ENCODE results near the gene ST7L. TPM values are rescaled to one million over a fixed set of nuclear protein-coding genes. Genes with fewer than 3 reads are reported as not detected.

Gene ST7L
- polyA plus RNA-seq, 2 of the 4 experiments (the other 2 are of a cell fraction) = 10.5 to 10.8 TPM

GRCh38 chr1:112538883-112539282, 80.1 kb downstream of the ST7L start:
- FAIRE-seq (no peak), ATAC-seq (no peak), DNase-seq (ENCODE audit: low read depth in 1 of 2, low spot score in 1 of 2) (no peak)
- H3K4me3 ChIP-seq = no peak overlapping the region
- ChIA-PET CTCF (interaction anchor here (3.5 kb wide), 1 partner anchor 37 kb away, joined by 10 read pairs; no protein-coding TSS in a partner anchor), POLR2A (no interaction called here)
- no peaks in the 10 kb centered on the region for H3K9me3 ChIP-seq
- H3K27ac ChIP-seq = no peak overlapping the region
- peaks cover 9% of the 10 kb centered on the region for H3K4me1 ChIP-seq
- H3K4me2 ChIP-seq = no peak overlapping the region
- 82% methylated on average over 3 of the region's 3 CpGs for WGBS (ENCODE audit: missing lambda C conversion rate)
- TF ChIP-seq MAFK (IDR thresholded peaks at IDR 0.05; ENCODE audit: partially characterized antibody) (no peak), EHMT2 (IDR thresholded peaks at IDR 0.05; ENCODE audit: low read depth) (no peak), HOXB5 (CRISPR knock-in tag; IDR thresholded peaks at IDR 0.05) (no peak), CHD4 (IDR thresholded peaks at IDR 0.05; ENCODE audit: borderline replicate concordance) (no peak)

GRCh38 chr1:112537456-112537855, 81.5 kb downstream of the ST7L start:
- H3K9me3 ChIP-seq = no peaks in the 10 kb centered on the region
- no peaks in the 10 kb centered on the region for H3K4me1 ChIP-seq
- no peak overlapping the region for H3K27ac ChIP-seq
- H3K4me3 ChIP-seq = no peak overlapping the region
- ChIA-PET POLR2A (no interaction called here), CTCF (interaction anchor here (0.7 to 3.5 kb wide), 4 partner anchors 10 to 147 kb away, joined by 3 to 10 read pairs (median 3); partner anchors contain the start of gene WNT2B)
- FAIRE-seq = no peak
- ATAC-seq = no peak
- TF ChIP-seq CEBPB (IDR thresholded peaks at IDR 0.05) (no peak), PHF8 (IDR thresholded peaks at IDR 0.05; ENCODE audit: borderline replicate concordance, low read depth) (no peak), POLR2A (IDR thresholded peaks at IDR 0.05; ENCODE audit: low read length) (no peak), NFE2L2 (conservative IDR thresholded peaks at IDR 0.05; ENCODE audit: low read length) (no peak), CHD4 (IDR thresholded peaks at IDR 0.05; ENCODE audit: borderline replicate concordance) (no peak), E2F6 (IDR thresholded peaks at IDR 0.05; ENCODE audit: borderline replicate concordance, low read depth) (no peak), EHMT2 (IDR thresholded peaks at IDR 0.05; ENCODE audit: low read depth) (no peak), HOXB5 (CRISPR knock-in tag; IDR thresholded peaks at IDR 0.05) (no peak), FOSL2 (IDR thresholded peaks at IDR 0.05) (no peak), FOSL2 (CRISPR knock-in tag; IDR thresholded peaks at IDR 0.05) (no peak), TP53 (CRISPR knock-in tag; IDR thresholded peaks at IDR 0.05) (no peak)
- H3K4me2 ChIP-seq = no peak overlapping the region
- no peak for DNase-seq (ENCODE audit: low read depth in 1 of 2, low spot score in 1 of 2)

- POLR2A ChIA-PET = no interaction called here
- no peaks in the 10 kb centered on the region for H3K4me1 ChIP-seq
- TF ChIP-seq REST (IDR thresholded peaks at IDR 0.05) (no peak), RCOR1 (IDR thresholded peaks at IDR 0.05; ENCODE audit: low read depth, low read length) (no peak), HMGXB4 (CRISPR knock-in tag; IDR thresholded peaks at IDR 0.05; ENCODE audit: borderline replicate concordance) (no peak), GATA3 (IDR thresholded peaks at IDR 0.05; ENCODE audit: borderline replicate concordance) (no peak), RAD21 (conservative IDR thresholded peaks at IDR 0.05 in 1 of 2, IDR thresholded peaks at IDR 0.05 in 1 of 2) (no peak), TFCP2L1 (CRISPR knock-in tag; IDR thresholded peaks at IDR 0.05) (no peak), CHD2 (IDR thresholded peaks at IDR 0.05; ENCODE audit: low read length, partially characterized antibody) (no peak), ESRRA (IDR thresholded peaks at IDR 0.05; ENCODE audit: borderline replicate concordance, low read length) (no peak), ELK1 (IDR thresholded peaks at IDR 0.05; ENCODE audit: low read depth, low read length) (no peak), CEBPB (IDR thresholded peaks at IDR 0.05) (no peak), KDM5A (IDR thresholded peaks at IDR 0.05) (no peak), POLR2A (IDR thresholded peaks at IDR 0.05; ENCODE audit: low read length) (no peak), RNF2 (IDR thresholded peaks at IDR 0.05; ENCODE audit: borderline replicate concordance, low read depth) (no peak), MAX (IDR thresholded peaks at IDR 0.05) (no peak), JUN (IDR thresholded peaks at IDR 0.05) (no peak)
- no peak for DNase-seq (ENCODE audit: low read depth in 1 of 2, low spot score in 1 of 2)
- WGBS (ENCODE audit: missing lambda C conversion rate) = 96% methylated on average over 2 of the region's 2 CpGs
- no peak for ATAC-seq
- no peak for FAIRE-seq
- CTCF ChIA-PET = interaction anchor here (0.6 kb wide), 1 partner anchor 107 kb away, joined by 4 read pairs; no protein-coding TSS in a partner anchor
- no peaks in the 10 kb centered on the region for H3K9me3 ChIP-seq
- H3K4me2 ChIP-seq = no peak overlapping the region
- H3K27ac ChIP-seq = no peak overlapping the region
- no peak overlapping the region for H3K4me3 ChIP-seq
Observed at GRCh38 chr1:112536561-112536960, 82.4 kb downstream of the ST7L start.
